GM19328 (cell line): ENCODE measurements around the gene MRPL57.
"Not testable (repeated sequence)": the region's sequence is repeated elsewhere in the genome, so short reads cannot be mapped to it uniquely, and the experiment has no call there.

Experiments used
- ATAC-seq: cut with Tn5 transposase; IDR thresholded peaks from one replicate; pipeline ENCODE4 v1.9.1; 2021; ENCODE audit warnings: mild to moderate bottlenecking, moderate library complexity; ENCODE audit not compliant: unreplicated experiment

MRPL57 gene

GRCh38 chr13:21194756-21195155, 18.3 kb downstream of the MRPL57 start:
- not testable (repeated sequence) for ATAC-seq

GRCh38 chr13:21197606-21198225, 21.3 kb downstream of the MRPL57 start:
- not testable (repeated sequence) for ATAC-seq

GRCh38 chr13:21198391-21198790, 21.9 kb downstream of the MRPL57 start:
- not testable (repeated sequence) for ATAC-seq

GRCh38 chr13:21201456-21202190, 25.2 kb downstream of the MRPL57 start:
- ATAC-seq: not testable (repeated sequence)

- ATAC-seq: no peak
These were observed 26.5 kb downstream of the MRPL57 start for GRCh38 chr13:21202767-21203531.

GRCh38 chr13:21208652-21209154, 32.2 kb downstream of the MRPL57 start:
- ATAC-seq: no peak

- ATAC-seq: no peak
These were observed 35.8 kb downstream of the MRPL57 start for GRCh38 chr13:21212138-21212775.

- not testable (repeated sequence) for ATAC-seq
These were observed 39.0 kb downstream of the MRPL57 start for GRCh38 chr13:21215419-21215818.

GRCh38 chr13:21216332-21216731, 39.9 kb downstream of the MRPL57 start:
- no peak for ATAC-seq

- ATAC-seq: peak; percentile 94
These were observed 42.0 kb downstream of the MRPL57 start for GRCh38 chr13:21218351-21219035.

- ATAC-seq: no peak
These were observed 42.6 kb downstream of the MRPL57 start for GRCh38 chr13:21219036-21219381.

- ATAC-seq: not testable (repeated sequence)
These were observed 43.3 kb downstream of the MRPL57 start for GRCh38 chr13:21219716-21220115.

- ATAC-seq: no peak
These were observed 44.8 kb downstream of the MRPL57 start for GRCh38 chr13:21221268-21221667.

GRCh38 chr13:21225082-21225481, 48.6 kb downstream of the MRPL57 start:
- ATAC-seq: no peak

GRCh38 chr13:21225841-21226581, 49.6 kb downstream of the MRPL57 start:
- no peak for ATAC-seq

GRCh38 chr13:21227917-21228316, 51.5 kb downstream of the MRPL57 start:
- ATAC-seq: no peak
